H1 (cell line): Measurements from ENCODE around the gene PPARA. TPM values are rescaled to one million over a fixed set of nuclear protein-coding genes. Genes with fewer than 3 reads are reported as not detected.

Source experiments
- CTCF ChIA-PET: fragments of 300-600 bp; sonication (Branson Sonifier 250); formaldehyde crosslinking; loops from one replicate; lab custom pipeline; 2021; ENCODE audit not compliant: partially characterized antibody; lab: Charles Lee
- POLR2A ChIA-PET: fragments of 300-600 bp; sonication (Branson Sonifier 250); formaldehyde crosslinking; loops from one replicate; lab custom pipeline; 2021; ENCODE audit warnings: inconsistent platforms; ENCODE audit not compliant: partially characterized antibody; lab: Charles Lee
- DNase-seq, 2 experiments: peaks; one replicate each; pipeline versions ENCODE4 v3.0.0 to v3.0.0-alpha.2; 2010 to 2022; ENCODE audit warnings: low spot score in 2 of 2, low read depth in 1 of 2, mixed read lengths in 1 of 2
- FAIRE-seq: peaks from 2 replicates; lab custom pipeline; 2011; peaks lifted over from hg19 to GRCh38; lab: Jason Lieb, UNC
- H2AFZ ChIP-seq: 2 replicates; pipeline ENCODE4 v1.8.1; 2012; ENCODE audit warnings: low read length, inconsistent platforms
- H2AK5ac ChIP-seq: 2 replicates; pipeline ENCODE4 v1.6.1; 2013; ENCODE audit warnings: low read depth, low read length
- H2BK120ac ChIP-seq: replicated peaks from 2 replicates; pipeline ENCODE3; 2013; ENCODE audit warnings: low read depth, low read length, inconsistent platforms
- H2BK12ac ChIP-seq: 2 replicates; pipeline ENCODE4 v1.6.1; 2013; ENCODE audit warnings: low read depth, low read length
- H2BK15ac ChIP-seq: 2 replicates; pipeline ENCODE4 v1.6.1; 2013; ENCODE audit warnings: low read length
- H2BK20ac ChIP-seq: 2 replicates; pipeline ENCODE4 v1.6.1; 2013; ENCODE audit warnings: low read length
- H2BK5ac ChIP-seq: 2 replicates; pipeline ENCODE4 v1.6.1; 2013; ENCODE audit warnings: low read depth, low read length
- H3K14ac ChIP-seq: 2 replicates; pipeline ENCODE4 v1.6.1; 2013; ENCODE audit warnings: inconsistent platforms; ENCODE audit not compliant: insufficient read length
- H3K18ac ChIP-seq: 2 replicates; pipeline ENCODE4 v1.6.1; 2013; ENCODE audit warnings: low read length; ENCODE audit errors: extremely low read depth
- H3K23ac ChIP-seq: 2 replicates; pipeline ENCODE4 v1.6.1; 2013; ENCODE audit warnings: inconsistent platforms; ENCODE audit not compliant: insufficient read length
- H3K23me2 ChIP-seq: 2 replicates; pipeline ENCODE4 v1.6.1; 2013; ENCODE audit warnings: low read depth, low read length
- H3K27ac ChIP-seq: 2 replicates; pipeline ENCODE4 v1.6.1; 2011; ENCODE audit warnings: low read depth, low read length, inconsistent platforms
- H3K27me3 ChIP-seq, 4 experiments: replicated peaks in 1 of 4; 1 replicate in 1 of 4; 2 replicates in 3 of 4; pipeline versions ENCODE4 v1.6.1 to v1.8.1; 2011 to 2013; ENCODE audit warnings: low read length in 3 of 4, mild to moderate bottlenecking in 3 of 4, inconsistent platforms in 2 of 4, mixed read lengths in 2 of 4, moderate library complexity in 1 of 4; ENCODE audit not compliant: control insufficient read depth in 3 of 4, insufficient read depth in 3 of 4; ENCODE audit errors: extremely low read depth in 1 of 4
- H3K36me3 ChIP-seq, 4 experiments: 2 replicates each; pipeline versions ENCODE4 v1.6.1 to v1.8.1; 2011 to 2013; ENCODE audit warnings: mild to moderate bottlenecking in 4 of 4, low read length in 3 of 4, moderate library complexity in 2 of 4, control low read depth in 1 of 4, inconsistent platforms in 1 of 4; ENCODE audit not compliant: insufficient read depth in 4 of 4, control insufficient read depth in 2 of 4
- H3K4ac ChIP-seq: replicated peaks from 2 replicates; pipeline ENCODE3; 2013; ENCODE audit warnings: low read length, low read depth, mixed read lengths, inconsistent platforms; ENCODE audit not compliant: insufficient read length
- H3K4me1 ChIP-seq, 4 experiments: replicated peaks in 1 of 4; 1 replicate in 1 of 4; 2 replicates in 3 of 4; pipeline versions ENCODE4 v1.6.1 to v1.8.1; 2011 to 2013; ENCODE audit warnings: low read length in 3 of 4, inconsistent platforms in 2 of 4, mixed read lengths in 1 of 4; ENCODE audit not compliant: insufficient read depth in 4 of 4, control insufficient read depth in 3 of 4
- H3K4me2 ChIP-seq, 2 experiments: 2 replicates each; pipeline versions ENCODE4 v1.6.1 to v1.8.1; 2011 to 2013; ENCODE audit warnings: low read depth in 2 of 2, low read length in 2 of 2, control low read depth in 1 of 2, inconsistent platforms in 1 of 2, mild to moderate bottlenecking in 1 of 2; ENCODE audit not compliant: insufficient read depth in 1 of 2
- H3K4me3 ChIP-seq, 4 experiments: fragments of 200-600, 300-600 bp in 1 of 4; sonication (generic), shearing (Covaris generic), sonication (Bioruptor Twin) in 1 of 4; 2 replicates each; pipeline versions ENCODE4 v1.5.1 to v1.8.1; 2011 to 2016; ENCODE audit warnings: low read length in 4 of 4, low read depth in 3 of 4, control low read depth in 2 of 4, inconsistent platforms in 2 of 4, mild to moderate bottlenecking in 2 of 4, mixed read lengths in 1 of 4, moderate library complexity in 1 of 4; ENCODE audit not compliant: insufficient read depth in 2 of 4; ENCODE audit errors: extremely low read depth in 1 of 4
- H3K56ac ChIP-seq: replicated peaks from 2 replicates; pipeline ENCODE3; 2013; ENCODE audit warnings: low read depth, mild to moderate bottlenecking, mixed read lengths, low read length, inconsistent platforms; ENCODE audit not compliant: insufficient read length
- H3K79me1 ChIP-seq: 2 replicates; pipeline ENCODE4 v1.6.1; 2013; ENCODE audit warnings: low read depth, low read length, control low read depth
- H3K79me2 ChIP-seq, 2 experiments: 2 replicates each; pipeline versions ENCODE4 v1.6.1 to v1.8.1; 2012 to 2013; ENCODE audit warnings: low read length in 2 of 2, mild to moderate bottlenecking in 2 of 2, inconsistent platforms in 1 of 2; ENCODE audit not compliant: insufficient read depth in 2 of 2, control insufficient read depth in 1 of 2
- H3K9ac ChIP-seq, 4 experiments: replicated peaks in 1 of 4; 1 replicate in 1 of 4; 2 replicates in 3 of 4; pipeline versions ENCODE4 v1.6.1 to v1.8.1; 2011 to 2013; ENCODE audit warnings: low read depth in 3 of 4, low read length in 3 of 4, control low read depth in 2 of 4, mild to moderate bottlenecking in 2 of 4, moderate library complexity in 2 of 4, inconsistent platforms in 1 of 4; ENCODE audit errors: extremely low read depth in 1 of 4
- H3K9me3 ChIP-seq, 2 experiments: 2 replicates each; pipeline versions ENCODE4 v1.6.1 to v1.8.1; 2012 to 2013; ENCODE audit warnings: mild to moderate bottlenecking in 2 of 2, moderate library complexity in 2 of 2, control low read depth in 1 of 2, inconsistent platforms in 1 of 2, low read depth in 1 of 2, low read length in 1 of 2, mixed read lengths in 1 of 2; ENCODE audit not compliant: insufficient read depth in 2 of 2
- H4K20me1 ChIP-seq, 2 experiments: replicated peaks in 1 of 2; 2 replicates each; pipeline versions ENCODE3 to v1.8.1; 2011 to 2013; ENCODE audit warnings: inconsistent platforms in 2 of 2, low read length in 2 of 2, mild to moderate bottlenecking in 1 of 2; ENCODE audit not compliant: insufficient read depth in 2 of 2, control insufficient read depth in 1 of 2
- H4K5ac ChIP-seq: 2 replicates; pipeline ENCODE4 v1.6.1; 2013; ENCODE audit warnings: low read length, low read depth, mixed read lengths, inconsistent platforms; ENCODE audit not compliant: insufficient read length
- H4K8ac ChIP-seq: 2 replicates; pipeline ENCODE4 v1.8.0; 2013; ENCODE audit warnings: mild to moderate bottlenecking, moderate library complexity, low read length, inconsistent platforms; ENCODE audit not compliant: insufficient read depth; ENCODE audit errors: extremely low read depth
- H4K91ac ChIP-seq: replicated peaks from 2 replicates; pipeline ENCODE3; 2013; ENCODE audit warnings: low read length, mixed read lengths, inconsistent platforms; ENCODE audit not compliant: insufficient read length
- SIX5 ChIP-seq: IDR thresholded peaks from 2 replicates; pipeline ENCODE4 v1.6.1; 2011; ENCODE audit warnings: mild to moderate bottlenecking, low read depth, low read length
- WGBS, 2 experiments: shearing (Covaris generic) in 1 of 2; methylation state at CpG; one replicate each; pipeline versions ENCODE4 v1.1.6 to v1.1.7; 2013 to 2015; ENCODE audit warnings: low lambda C conversion rate in 2 of 2, mixed read lengths in 2 of 2, inconsistent platforms in 1 of 2, low coverage in 1 of 2, missing lambda C conversion rate in 1 of 2; ENCODE audit not compliant: insufficient replicate concordance in 2 of 2, insufficient coverage in 1 of 2, insufficient read length in 1 of 2; ENCODE audit errors: extremely low coverage in 1 of 2, missing lambda C conversion rate in 1 of 2; 5-methylcytosine and 5-hydroxymethylcytosine counted together
- polyA plus RNA-seq, 7 experiments: library from polyadenylated mRNA; depleted of rRNA in 3 of 7; stranded (reverse) in 5 of 7; unstranded in 2 of 7; fragments of >200 nt in 5 of 7; fragments of 200-250 nt in 2 of 7; gene quantifications; 1 replicate in 5 of 7; 2 replicates in 1 of 7; 4 replicates in 1 of 7; pipeline versions ENCODE4 v1.2.1 to v1.2.3, GENCODE V29; 2011 to 2013; ENCODE audit warnings: missing spikeins in 2 of 7, mixed read lengths in 2 of 7
- total RNA-seq: library from RNA; stranded (reverse); fragmentation: NEBNext Ultra II Directional; extraction: Animal tissue kit (Norgen Biotek cat#: 25700); gene quantifications from 2 replicates; pipeline ENCODE4 v1.2.1, GENCODE V29; 2021

PPARA gene
- total and polyA plus RNA-seq, 2 of the 8 experiments (the other 6 are each of a cell fraction or from before 2014, with no cell fraction given) = 3.1 to 8.2 TPM

GRCh38 chr22:46134111-46134705 is 16.1 kb upstream of the PPARA start:
- H3K14ac ChIP-seq = no peak overlapping the region
- no peak overlapping the region for H2BK12ac ChIP-seq
- H3K9ac ChIP-seq = no peak overlapping the region
- no peaks in the 10 kb centered on the region for H3K36me3 ChIP-seq
- DNase-seq (no peak), FAIRE-seq (no peak)
- H4K5ac ChIP-seq = no peak overlapping the region
- H4K8ac ChIP-seq = peak overlapping the region; percentile 62; the same call in 1 of the 2 replicates
- no peak overlapping the region for H2AK5ac ChIP-seq
- ChIA-PET CTCF (interaction anchor here (1.0 to 4.8 kb wide), 5 partner anchors 9 to 139 kb away, joined by 3 to 40 read pairs (median 12); no protein-coding TSS in a partner anchor), POLR2A (interaction anchor here (0.9 kb wide), 1 partner anchor 163 kb away, joined by 3 read pairs; the partner anchor contains the start of gene GTSE1)
- H3K9me3 ChIP-seq = no peaks in the 10 kb centered on the region
- no peaks in the 10 kb centered on the region for H3K79me2 ChIP-seq
- H3K27ac ChIP-seq = no peak overlapping the region
- no peak overlapping the region for H2BK120ac ChIP-seq
- no peak overlapping the region for H4K91ac ChIP-seq
- no peaks in the 10 kb centered on the region for H3K27me3 ChIP-seq
- H3K23me2 ChIP-seq = no peaks in the 10 kb centered on the region
- no peaks in the 10 kb centered on the region for H3K79me1 ChIP-seq
- H3K4ac ChIP-seq = no peak overlapping the region
- H2BK15ac ChIP-seq = no peak overlapping the region
- H2AFZ ChIP-seq = no peak overlapping the region
- H3K4me2 ChIP-seq = no peak overlapping the region
- no peak overlapping the region for H3K23ac ChIP-seq
- no peak overlapping the region for H3K18ac ChIP-seq
- WGBS, 2 experiments = 95% methylated on average over 14 of the region's 15 CpGs; no CpG with 5 or more reads in 1 of the 2 experiments
- H2BK20ac ChIP-seq = no peak overlapping the region
- H3K4me3 ChIP-seq = no peak overlapping the region
- no peak overlapping the region for H3K56ac ChIP-seq
- no peaks in the 10 kb centered on the region for H3K4me1 ChIP-seq
- no peak overlapping the region for H2BK5ac ChIP-seq
- H4K20me1 ChIP-seq = peaks cover 0 to 3% of the 10 kb centered on the region in 2 experiments
- no peak for TF ChIP-seq SIX5
